Stimulated activated memory B cell treated with anti-CD40 and anti-IgM and Interleukin-4, amounts not matched to agents 10 μg/mL and 1 μg/mL and 100 μg/mL, for 72 hours (primary cell): ENCODE measurements around the gene SERHL2.
"Not testable (repeated sequence)": the region's sequence is repeated elsewhere in the genome, so short reads cannot be mapped to it uniquely, and the experiment has no call there.

ENCODE experiments used
- ATAC-seq: fragments of 150-1000 bp; cut with Tn5 transposase; 2 replicates; pipeline ENCODE4 v1.10.0; 2021
- H3K27ac Mint-ChIP-seq: one replicate; pipeline ENCODE4 v1.8.0; 2022; ENCODE audit warnings: mild to moderate bottlenecking, mixed read lengths
- H3K27me3 Mint-ChIP-seq: one replicate; pipeline ENCODE4 v1.8.0; 2022; ENCODE audit warnings: mixed read lengths
- H3K36me3 Mint-ChIP-seq: one replicate; pipeline ENCODE4 v1.8.0; 2022; ENCODE audit warnings: mixed read lengths
- H3K4me1 Mint-ChIP-seq: one replicate; pipeline ENCODE4 v1.8.0; 2022; ENCODE audit warnings: mixed read lengths
- H3K4me3 Mint-ChIP-seq: one replicate; pipeline ENCODE4 v1.8.0; 2022; ENCODE audit warnings: mild to moderate bottlenecking, moderate library complexity, mixed read lengths
- H3K9me3 Mint-ChIP-seq: one replicate; pipeline ENCODE4 v1.8.0; 2022; ENCODE audit warnings: mixed read lengths

The SERHL2 gene

DNA sequence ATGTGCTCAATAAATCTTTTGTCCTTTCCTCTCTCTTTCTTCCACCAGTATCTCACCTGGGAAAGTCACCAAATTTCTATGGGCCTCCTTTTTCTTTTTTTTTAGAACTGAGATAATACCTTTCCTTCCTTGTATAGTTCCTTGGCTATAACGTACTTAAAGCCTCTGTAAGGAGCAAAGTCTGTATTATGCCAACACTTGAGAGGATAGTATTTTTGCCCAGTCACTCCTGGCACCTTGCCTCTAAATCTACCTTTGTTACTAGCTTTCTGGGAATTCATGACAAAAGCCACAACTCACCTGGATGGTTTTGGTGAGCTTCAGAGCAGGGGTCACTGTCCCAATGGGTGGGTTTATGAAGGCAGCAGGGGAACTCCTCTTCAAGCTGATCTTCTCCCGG, 48.7 kb downstream of the SERHL2 start:
- ATAC-seq: no peak
- Mint-ChIP-seq H3K27me3 (no peaks in the 10 kb centered on the region), H3K9me3 (no peaks in the 10 kb centered on the region), H3K4me3 (no peak overlapping the region), H3K27ac (no peak overlapping the region), H3K36me3 (peaks cover 42% of the 10 kb centered on the region), H3K4me1 (peaks cover 8% of the 10 kb centered on the region)

DNA sequence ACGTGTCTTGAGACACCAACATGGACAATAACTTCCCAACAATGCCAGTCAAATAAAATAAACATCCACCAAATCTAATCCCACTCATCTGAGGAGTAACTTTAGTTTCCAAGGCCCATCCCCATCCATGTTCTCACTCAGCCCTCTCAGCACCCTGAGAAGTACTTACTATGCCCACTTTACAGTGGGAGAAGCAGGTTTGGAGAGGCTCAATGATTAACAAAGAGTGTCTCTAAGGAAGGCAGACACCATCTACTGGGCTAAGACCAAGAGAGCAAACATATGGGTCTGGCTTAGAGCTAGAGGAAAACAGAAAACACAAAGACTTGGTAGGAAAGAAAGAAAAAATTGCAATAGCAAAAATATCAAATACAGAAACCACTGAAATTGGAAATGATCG, 49.7 kb downstream of the SERHL2 start:
- ATAC-seq: no peak
- Mint-ChIP-seq H3K36me3 (peaks cover 39% of the 10 kb centered on the region), H3K27ac (no peak overlapping the region), H3K27me3 (no peaks in the 10 kb centered on the region), H3K9me3 (no peaks in the 10 kb centered on the region), H3K4me1 (peaks cover 8% of the 10 kb centered on the region), H3K4me3 (no peak overlapping the region)

DNA sequence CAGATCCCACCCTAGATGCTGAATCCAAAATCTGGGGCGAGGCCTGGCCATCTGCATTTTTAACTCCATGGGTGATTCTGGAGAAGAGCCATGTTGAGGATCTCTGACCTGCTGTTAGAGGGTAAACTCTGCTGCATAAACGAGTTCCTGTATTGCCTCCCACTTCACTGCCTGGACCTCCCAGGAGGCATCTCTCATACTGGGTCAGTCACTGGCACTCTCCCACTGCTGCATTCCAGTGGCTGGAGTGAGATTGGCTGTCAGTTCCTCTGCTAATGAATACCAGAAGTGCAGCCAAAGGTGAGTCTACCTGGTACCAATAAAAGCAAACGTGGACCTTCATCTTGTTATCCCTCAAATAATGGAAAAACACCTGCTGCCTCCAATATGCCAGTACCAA, 50.6 kb downstream of the SERHL2 start:
- Mint-ChIP-seq H3K27me3 (no peaks in the 10 kb centered on the region), H3K36me3 (peaks cover 32% of the 10 kb centered on the region), H3K4me1 (peaks cover 11% of the 10 kb centered on the region), H3K4me3 (no peak overlapping the region), H3K9me3 (no peaks in the 10 kb centered on the region), H3K27ac (no peak overlapping the region)
- no peak for ATAC-seq

DNA sequence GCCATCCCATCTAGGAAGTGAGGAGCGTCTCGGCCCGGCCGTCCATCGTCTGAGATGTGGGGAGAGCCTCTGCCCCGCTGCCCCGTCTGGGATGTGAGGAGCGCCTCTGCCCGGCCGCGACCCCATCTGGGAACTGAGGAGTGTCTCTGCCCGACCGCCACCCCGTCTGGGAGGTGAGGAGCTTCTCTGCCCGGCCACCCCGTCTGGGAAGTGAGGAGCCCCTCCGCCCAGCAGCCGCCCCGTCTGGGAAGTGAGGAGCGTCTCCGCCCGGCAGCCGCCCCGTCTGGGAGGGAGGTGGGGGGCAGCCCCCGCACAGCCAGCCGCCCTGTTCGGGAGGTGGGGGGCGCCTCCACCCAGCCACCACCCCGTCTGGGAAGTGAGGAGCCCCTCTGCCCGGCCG, 53.9 kb downstream of the SERHL2 start:
- peaks cover 36% of the 10 kb centered on the region for H3K4me1 Mint-ChIP-seq
- not testable (repeated sequence) for H3K36me3 Mint-ChIP-seq, H3K9me3 Mint-ChIP-seq, H3K27ac Mint-ChIP-seq, H3K27me3 Mint-ChIP-seq, H3K4me3 Mint-ChIP-seq, ATAC-seq

DNA sequence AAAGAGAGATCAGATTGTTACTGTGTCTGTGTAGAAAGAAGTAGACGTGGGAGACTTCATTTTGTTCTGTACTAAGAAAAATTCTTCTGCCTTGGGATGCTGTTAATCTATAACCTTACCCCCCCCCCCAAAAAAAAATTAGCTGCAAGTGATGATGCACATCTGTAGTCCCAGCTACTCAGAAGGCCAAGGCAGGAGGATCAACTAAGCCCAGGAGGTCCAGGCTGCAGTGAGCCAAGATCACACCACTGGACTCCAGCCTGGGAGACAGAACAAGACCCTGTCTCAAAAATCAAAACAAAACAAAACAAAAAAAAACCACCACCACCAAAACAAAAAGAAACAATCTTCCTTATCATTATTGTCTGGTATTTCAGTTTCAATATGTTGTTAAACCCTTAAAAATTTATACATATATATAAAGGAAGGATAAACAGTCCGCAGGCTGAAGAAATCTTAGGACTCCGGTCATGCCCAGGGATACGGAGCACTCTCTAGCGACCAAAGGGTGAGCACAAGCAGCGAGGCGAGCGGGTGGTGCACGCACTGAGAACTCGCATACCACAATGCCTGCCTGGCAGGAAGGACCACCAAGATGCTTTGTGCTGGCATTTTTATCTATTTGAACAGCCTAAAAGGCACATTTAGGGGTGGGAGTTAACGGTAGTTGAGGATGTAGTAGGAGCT, 54.5 kb downstream of the SERHL2 start:
- no peaks in the 10 kb centered on the region for H3K9me3 Mint-ChIP-seq
- H3K4me3 Mint-ChIP-seq: no peak overlapping the region
- no peaks in the 10 kb centered on the region for H3K27me3 Mint-ChIP-seq
- H3K36me3 Mint-ChIP-seq: peaks cover 8% of the 10 kb centered on the region
- ATAC-seq: no peak
- no peak overlapping the region for H3K27ac Mint-ChIP-seq
- H3K4me1 Mint-ChIP-seq: peaks cover 42% of the 10 kb centered on the region

DNA sequence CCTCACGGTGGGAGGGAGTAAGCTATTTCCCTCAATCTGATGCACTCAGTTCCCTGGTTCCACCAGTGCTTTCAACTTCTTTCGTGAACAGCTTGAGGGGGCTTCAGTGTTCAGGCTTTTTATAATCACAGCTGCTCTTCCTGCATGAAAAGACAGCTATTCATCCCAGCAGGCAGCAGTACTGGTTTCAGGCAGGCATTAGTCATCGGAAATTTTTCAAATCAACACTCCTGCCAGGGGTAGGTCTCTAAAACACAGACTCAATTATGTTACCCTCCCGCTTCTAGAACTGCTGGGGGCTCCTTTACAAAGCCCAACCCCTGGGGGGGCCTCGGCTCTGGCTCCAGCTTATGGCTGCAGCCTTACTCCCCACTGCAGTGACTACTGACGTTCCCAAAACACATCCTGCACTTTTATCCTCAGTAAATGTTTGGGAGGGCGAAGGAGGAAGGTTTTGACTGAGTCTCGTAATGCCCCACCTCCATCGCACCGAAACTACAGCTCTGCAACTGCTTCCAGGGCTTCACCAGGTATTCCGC, 55.1 kb downstream of the SERHL2 start:
- ATAC-seq: no peak
- Mint-ChIP-seq H3K27me3 (no peaks in the 10 kb centered on the region), H3K27ac (no peak overlapping the region), H3K4me3 (no peak overlapping the region), H3K9me3 (no peaks in the 10 kb centered on the region), H3K4me1 (peaks cover 47% of the 10 kb centered on the region), H3K36me3 (peaks cover 7% of the 10 kb centered on the region)

DNA sequence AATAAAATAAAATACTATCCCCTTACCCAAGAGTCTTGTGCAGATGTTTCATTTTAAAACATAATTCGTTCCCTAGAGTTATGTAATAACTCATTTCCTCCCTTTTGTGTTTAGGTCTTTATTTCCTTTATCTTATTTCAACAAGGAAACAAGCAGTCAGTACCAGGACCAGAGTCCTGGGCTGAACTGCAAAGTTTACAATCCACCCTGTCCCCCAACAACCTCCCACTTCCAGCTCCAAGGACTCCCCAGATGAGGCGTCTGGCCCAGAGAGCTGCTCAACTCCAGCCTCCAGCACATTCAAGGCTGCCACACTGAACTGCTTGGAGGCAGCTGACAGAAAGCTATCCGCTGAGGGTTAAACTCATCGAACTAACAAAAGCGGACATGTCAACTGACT, 56.4 kb downstream of the SERHL2 start:
- H3K36me3 Mint-ChIP-seq: peaks cover 7% of the 10 kb centered on the region
- H3K4me1 Mint-ChIP-seq: peaks cover 43% of the 10 kb centered on the region
- no peak for ATAC-seq
- no peaks in the 10 kb centered on the region for H3K9me3 Mint-ChIP-seq
- H3K4me3 Mint-ChIP-seq: no peak overlapping the region
- no peaks in the 10 kb centered on the region for H3K27me3 Mint-ChIP-seq
- H3K27ac Mint-ChIP-seq: no peak overlapping the region

DNA sequence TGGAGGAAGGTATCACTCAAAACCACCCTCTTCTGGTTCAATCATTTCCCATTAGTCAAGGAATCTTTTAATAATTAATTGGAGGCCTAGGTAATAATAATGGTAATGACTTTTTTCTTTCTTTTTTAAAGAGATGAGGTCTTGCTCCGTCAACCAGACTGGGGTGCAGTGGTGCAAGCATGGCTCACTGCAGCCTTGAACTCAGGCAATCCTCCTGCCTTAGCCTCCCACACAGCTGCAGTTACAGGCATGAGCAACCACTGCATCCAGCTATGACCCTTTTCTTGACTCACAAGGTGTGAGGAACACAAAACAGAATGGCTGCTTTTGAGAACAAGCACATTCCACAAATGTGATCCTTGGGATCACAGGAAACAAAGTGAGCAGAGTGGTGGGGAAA, 57.3 kb downstream of the SERHL2 start:
- peaks cover 51% of the 10 kb centered on the region for H3K4me1 Mint-ChIP-seq
- no peak for ATAC-seq
- H3K27ac Mint-ChIP-seq: no peak overlapping the region
- no peaks in the 10 kb centered on the region for H3K27me3 Mint-ChIP-seq
- peaks cover 7% of the 10 kb centered on the region for H3K36me3 Mint-ChIP-seq
- H3K4me3 Mint-ChIP-seq: no peak overlapping the region
- no peaks in the 10 kb centered on the region for H3K9me3 Mint-ChIP-seq

DNA sequence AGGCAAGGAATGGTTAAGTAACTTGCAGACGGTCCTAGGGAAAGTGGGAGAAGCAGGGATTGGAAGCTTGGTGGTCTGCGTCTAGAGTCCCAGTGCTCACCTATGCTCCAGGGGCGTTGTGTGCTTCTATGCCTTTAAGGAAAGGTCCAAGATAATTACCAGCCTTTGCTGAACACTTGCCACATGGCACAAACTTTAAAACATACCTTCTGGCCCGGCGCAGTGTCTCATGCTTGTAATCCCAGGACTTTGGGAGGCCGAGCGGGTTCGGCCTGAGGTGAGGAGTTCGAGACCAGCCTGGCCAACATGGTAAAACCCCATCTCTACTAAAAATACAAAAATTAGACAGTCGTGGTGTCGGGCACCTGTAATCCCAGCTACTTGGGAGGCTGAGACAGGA, 58.6 kb downstream of the SERHL2 start:
- Mint-ChIP-seq H3K27me3 (no peaks in the 10 kb centered on the region), H3K27ac (peak overlapping the region; percentile 100), H3K4me3 (peak overlapping the region; percentile 26), H3K4me1 (peaks cover 51% of the 10 kb centered on the region), H3K9me3 (no peaks in the 10 kb centered on the region), H3K36me3 (peaks cover 7% of the 10 kb centered on the region)
- ATAC-seq: no peak

DNA sequence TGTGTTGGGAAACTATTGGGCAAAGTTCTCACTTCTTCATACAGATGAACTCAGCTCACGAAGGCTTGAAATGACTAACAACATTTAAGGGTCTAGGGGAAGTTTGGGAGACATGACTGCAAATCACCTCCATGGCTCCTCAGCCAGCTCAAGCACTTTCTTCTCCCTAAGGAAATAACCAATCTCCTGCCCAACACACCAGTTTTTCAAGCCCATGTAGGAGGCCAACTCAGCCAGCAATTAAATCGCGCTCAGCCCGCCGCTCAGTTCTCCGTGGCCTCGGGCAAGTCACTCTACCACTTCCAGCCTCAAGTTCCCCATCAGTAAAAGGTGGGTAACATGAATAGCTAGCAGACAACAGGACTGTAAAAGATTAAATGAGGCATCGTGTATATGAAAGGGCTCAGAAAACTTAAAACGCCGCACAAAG, 60.1 kb downstream of the SERHL2 start:
- H3K27ac Mint-ChIP-seq: peak overlapping the region; percentile 100
- H3K4me1 Mint-ChIP-seq: peaks cover 58% of the 10 kb centered on the region
- H3K4me3 Mint-ChIP-seq: peak overlapping the region; percentile 97
- no peak for ATAC-seq
- no peaks in the 10 kb centered on the region for H3K27me3 Mint-ChIP-seq
- H3K9me3 Mint-ChIP-seq: no peaks in the 10 kb centered on the region
- peaks cover 11% of the 10 kb centered on the region for H3K36me3 Mint-ChIP-seq

DNA sequence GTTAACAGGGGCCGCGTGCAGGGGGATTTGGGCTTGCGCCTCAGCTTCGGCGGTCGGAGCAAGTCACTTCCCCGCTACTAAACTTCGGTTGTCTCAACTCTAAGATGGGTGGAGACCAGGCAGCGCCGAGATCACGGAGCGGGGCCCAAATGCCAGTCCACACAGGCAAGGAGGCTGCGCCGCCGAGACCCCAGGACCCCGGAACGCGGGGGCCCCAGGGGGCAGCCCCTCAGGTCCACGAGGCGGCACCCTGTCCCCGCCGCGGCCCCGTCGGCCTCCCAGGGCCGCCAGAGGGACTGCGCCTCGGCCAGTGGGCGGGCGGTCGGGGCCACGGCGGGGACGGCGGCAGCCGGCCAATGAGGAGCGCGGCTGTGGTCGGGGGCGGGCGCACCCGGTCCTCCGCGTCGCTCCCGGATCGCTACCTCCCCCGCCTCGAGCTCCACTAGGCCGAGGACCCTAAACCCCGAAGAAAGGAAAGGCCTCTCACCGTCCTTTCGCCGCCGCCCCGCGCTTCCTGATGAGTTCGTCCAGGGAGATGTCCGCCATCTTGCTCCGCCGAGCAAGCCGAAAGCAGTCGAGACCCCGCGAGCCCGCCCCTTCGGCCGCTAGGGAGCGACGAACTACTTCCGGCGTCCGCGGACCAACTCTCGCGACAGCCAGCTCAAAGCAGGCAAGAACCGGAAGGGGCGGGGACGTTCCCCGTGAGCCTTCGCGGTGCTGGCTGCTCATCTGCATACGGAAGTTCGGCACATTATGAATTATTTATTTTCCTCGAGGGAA, 60.7 kb downstream of the SERHL2 start, which contains the start of gene POLDIP3:
POLDIP3 (minus strand) TSS at position 572 of the 780 bp plus-strand sequence; CDS start at position 546, 26 bp downstream.
- peaks cover 17% of the 10 kb centered on the region for H3K36me3 Mint-ChIP-seq
- H3K4me1 Mint-ChIP-seq: peaks cover 54% of the 10 kb centered on the region
- H3K4me3 Mint-ChIP-seq: peak within 1 kb of the TSS; percentile 97
- H3K9me3 Mint-ChIP-seq: no peaks in the 10 kb centered on the region
- ATAC-seq: peak; percentile 85
- H3K27ac Mint-ChIP-seq: peak within 1 kb of the TSS; percentile 100
- no peaks in the 10 kb centered on the region for H3K27me3 Mint-ChIP-seq

DNA sequence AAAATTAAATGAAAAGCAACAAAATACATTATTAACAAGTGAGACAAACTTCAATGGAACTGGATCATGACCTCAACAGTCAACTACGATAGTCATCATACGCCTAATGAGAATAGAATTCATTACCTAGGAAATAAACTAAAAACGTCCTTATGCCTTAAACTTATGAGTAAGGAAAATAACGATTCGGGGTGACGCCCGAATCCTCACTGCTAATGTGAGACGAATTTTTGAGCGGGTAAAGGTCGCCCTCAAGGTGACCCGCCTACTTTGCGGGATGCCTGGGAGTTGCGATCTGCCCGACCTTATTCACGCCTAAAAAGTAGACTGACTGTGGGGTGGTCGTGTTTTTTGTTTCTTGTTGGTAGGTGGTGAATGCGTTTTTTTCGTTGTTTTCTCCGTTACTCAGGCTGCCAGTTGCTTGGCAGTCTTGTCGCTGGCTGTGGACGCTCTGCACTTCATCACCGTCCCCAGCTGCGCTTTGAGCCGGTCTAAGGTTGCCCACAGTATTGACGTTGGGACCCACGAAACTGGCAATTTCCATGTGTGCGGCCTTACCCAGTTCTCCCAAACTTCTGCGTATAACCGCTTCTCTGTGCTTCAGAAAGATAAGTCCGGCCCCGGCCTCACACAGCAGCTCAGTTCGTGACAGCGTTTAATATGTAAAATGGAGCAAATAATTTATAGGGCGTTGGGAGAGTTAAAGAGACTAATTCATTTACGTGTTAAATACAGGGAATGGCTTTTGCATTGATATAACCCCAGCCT, 61.5 kb downstream of the SERHL2 start:
- Mint-ChIP-seq H3K27ac (peak overlapping the region; percentile 100), H3K4me3 (peak overlapping the region; percentile 97), H3K36me3 (peaks cover 20% of the 10 kb centered on the region), H3K9me3 (no peaks in the 10 kb centered on the region), H3K4me1 (peaks cover 49% of the 10 kb centered on the region), H3K27me3 (no peaks in the 10 kb centered on the region)
- peak; percentile 85 for ATAC-seq

DNA sequence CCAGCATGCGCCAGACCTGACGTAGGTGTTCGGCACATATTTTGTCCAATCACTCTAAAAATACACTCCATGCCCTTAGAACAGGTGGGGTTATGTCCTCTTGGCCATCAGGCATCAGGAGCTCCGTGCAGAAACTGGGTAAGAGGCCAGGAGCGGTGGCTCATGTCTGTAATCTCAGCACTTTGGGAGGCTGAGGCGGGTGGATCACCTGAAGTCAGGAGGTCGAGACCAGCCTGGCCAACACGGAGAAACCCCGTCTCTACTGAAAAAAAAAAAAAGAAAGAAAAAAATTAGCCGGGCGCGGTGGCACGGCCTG, 62.1 kb downstream of the SERHL2 start:
- Mint-ChIP-seq H3K4me1 (peaks cover 44% of the 10 kb centered on the region), H3K27ac (peak overlapping the region; percentile 100), H3K4me3 (peak overlapping the region; percentile 97), H3K36me3 (peaks cover 20% of the 10 kb centered on the region)
- H3K9me3 Mint-ChIP-seq, ATAC-seq, H3K27me3 Mint-ChIP-seq: not testable (repeated sequence)

DNA sequence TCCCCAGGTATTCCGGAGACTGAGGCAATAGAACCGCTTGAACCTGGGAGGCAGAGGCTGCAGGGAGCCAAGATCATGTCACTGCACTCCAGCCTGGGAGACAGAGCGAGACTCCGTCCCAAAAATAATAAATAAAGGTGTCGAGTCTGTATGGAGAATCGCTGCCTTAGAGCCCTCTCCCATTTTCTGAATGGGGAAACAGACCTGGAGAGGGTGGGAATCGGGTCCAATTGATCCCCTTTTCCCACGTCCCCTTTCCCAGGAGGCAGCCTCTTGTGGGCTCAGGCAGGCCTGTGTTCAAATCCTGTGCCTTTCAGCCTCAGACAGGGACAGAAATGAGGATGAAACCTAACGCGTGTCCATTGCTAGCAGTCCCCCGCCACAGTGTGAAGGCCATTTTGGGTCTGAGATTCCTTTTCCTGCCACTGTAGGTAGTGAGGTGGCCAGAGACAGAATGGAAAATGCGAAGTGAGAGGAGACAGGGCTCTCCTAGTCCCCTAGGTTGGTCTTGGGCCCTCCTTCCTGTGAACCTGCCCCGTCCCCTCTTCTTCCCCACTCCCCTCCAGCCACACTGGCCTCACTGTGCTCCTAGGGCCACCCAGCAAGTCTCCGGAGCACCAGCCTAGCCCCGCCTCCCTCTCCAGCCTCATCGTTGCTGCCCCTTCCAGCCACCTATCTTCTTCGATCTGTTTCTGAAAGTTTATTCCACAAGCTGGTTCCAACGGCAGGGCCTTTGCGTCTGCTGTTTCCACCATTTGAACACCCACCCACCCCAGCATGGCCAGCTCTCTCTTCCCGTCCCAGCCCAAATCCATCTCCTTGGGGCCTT, 63.6 kb downstream of the SERHL2 start:
- no peaks in the 10 kb centered on the region for H3K9me3 Mint-ChIP-seq
- H3K27me3 Mint-ChIP-seq: no peaks in the 10 kb centered on the region
- peaks cover 20% of the 10 kb centered on the region for H3K36me3 Mint-ChIP-seq
- H3K4me1 Mint-ChIP-seq: peaks cover 46% of the 10 kb centered on the region
- no peak overlapping the region for H3K27ac Mint-ChIP-seq
- no peak for ATAC-seq
- H3K4me3 Mint-ChIP-seq: no peak overlapping the region
